ENCODE data around the gene CYBC1.
"Not testable (repeated sequence)": the region's sequence is repeated elsewhere in the genome, so short reads cannot be mapped to it uniquely, and the experiment has no call there.

The CYBC1 gene

DNA sequence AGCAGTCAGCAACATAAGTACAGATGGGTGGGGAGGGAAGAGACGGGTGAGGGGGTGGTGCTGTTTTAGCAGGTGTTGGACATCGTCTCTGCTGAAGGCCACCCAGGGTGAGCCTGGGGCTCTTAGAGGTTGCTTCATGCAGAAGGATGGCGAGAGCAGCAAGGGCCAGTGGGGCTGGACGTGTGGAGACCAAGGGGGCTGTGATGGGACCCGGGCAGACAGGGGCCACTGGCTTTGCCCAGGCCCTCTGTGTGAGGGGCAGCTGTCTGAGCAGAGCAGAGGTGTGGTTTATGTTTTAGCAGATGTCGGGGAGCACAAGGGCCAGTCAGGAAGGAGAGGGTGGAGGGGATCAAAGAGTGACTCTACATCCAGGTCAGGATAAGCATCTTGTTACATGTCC is 12.8 kb upstream of the CYBC1 start:
- DNase-seq (ENCODE audit: low spot score): no peak
- WGBS, 2 donors (ENCODE audit: extremely low coverage in 2 of 2, insufficient read length in 2 of 2, insufficient replicate concordance in 1 of 2): no CpG with 5 or more reads among the region's 6 CpGs

GRCh38 chr17:82461827-82462524 is 11.4 kb upstream of the CYBC1 start:
- H2BK5ac ChIP-seq (ENCODE audit: low read length): no peak overlapping the region
- no peak overlapping the region for H2AFZ ChIP-seq (ENCODE audit: low read length)
- WGBS, 2 donors (ENCODE audit: extremely low coverage in 2 of 2, insufficient read length in 2 of 2, insufficient replicate concordance in 1 of 2): no CpG with 5 or more reads among the region's 10 CpGs
- no peak overlapping the region for H4K91ac ChIP-seq (ENCODE audit: low read depth, low read length, poor library complexity)
- no peak overlapping the region for H2BK120ac ChIP-seq (ENCODE audit: low read depth, low read length)
- H2BK12ac ChIP-seq (ENCODE audit: low read length): peak overlapping the region; percentile 36
- H3K4me1 ChIP-seq (ENCODE audit: control insufficient read depth in 2 of 2, insufficient read depth in 1 of 2, low read depth in 1 of 2, low read length in 2 of 2): peaks cover 2 to 6% of the 10 kb centered on the region in 2 donors
- H3K79me1 ChIP-seq (ENCODE audit: low read depth, low read length): peaks cover 14% of the 10 kb centered on the region
- no peak overlapping the region for H3K9ac ChIP-seq (ENCODE audit: low read depth, low read length, poor library complexity)
- no peaks in the 10 kb centered on the region for H3K27me3 ChIP-seq (ENCODE audit: control insufficient read depth in 3 of 3, insufficient read depth in 3 of 3, low read depth in 1 of 3, low read length in 3 of 3)
- no peak overlapping the region for H3K27ac ChIP-seq (replicated peaks; ENCODE audit: low read length)
- no peak overlapping the region for H3K4ac ChIP-seq (ENCODE audit: low read length)
- H3K36me3 ChIP-seq (replicated peaks in 1 of 2; ENCODE audit: control insufficient read depth in 2 of 2, insufficient read depth in 2 of 2, low read length in 2 of 2): peaks cover 50 to 71% of the 10 kb centered on the region in 2 donors
- H3K4me3 ChIP-seq (ENCODE audit: low read length in 2 of 2): no peak overlapping the region
- H3K4me2 ChIP-seq (ENCODE audit: insufficient read depth, low read length, poor library complexity, severe bottlenecking): no peak overlapping the region
- no peak overlapping the region for H3K14ac ChIP-seq (ENCODE audit: low read length)
- no peak overlapping the region for H4K8ac ChIP-seq (ENCODE audit: low read depth, low read length)
- H3K18ac ChIP-seq (ENCODE audit: low read length): no peak overlapping the region
- H3K23ac ChIP-seq (ENCODE audit: low read depth, low read length, poor library complexity): no peak overlapping the region
- H2AK5ac ChIP-seq (ENCODE audit: low read depth, low read length): no peak overlapping the region
- no peak for DNase-seq (ENCODE audit: low spot score)
- H3K9me3 ChIP-seq (replicated peaks in 1 of 2; ENCODE audit: control insufficient read depth in 2 of 2, insufficient read depth in 1 of 2, low read depth in 1 of 2, low read length in 2 of 2): no peaks in the 10 kb centered on the region
- no peak overlapping the region for H2BK15ac ChIP-seq (ENCODE audit: low read length)

More for the DNA sequence above, 12.8 kb upstream of the CYBC1 start:
- Histone ChIP-seq H3K27ac (replicated peaks; ENCODE audit: low read length) (no peak overlapping the region), H3K27me3 (ENCODE audit: control insufficient read depth in 3 of 3, insufficient read depth in 3 of 3, low read depth in 1 of 3, low read length in 3 of 3) (no peaks in the 10 kb centered on the region), H3K79me1 (ENCODE audit: low read depth, low read length) (peaks cover 14% of the 10 kb centered on the region), H3K4me1 (ENCODE audit: control insufficient read depth in 2 of 2, insufficient read depth in 1 of 2, low read depth in 1 of 2, low read length in 2 of 2) (no peaks in the 10 kb centered on the region), H3K4me2 (ENCODE audit: insufficient read depth, low read length, poor library complexity, severe bottlenecking) (no peak overlapping the region), H3K9me3 (replicated peaks in 1 of 2; ENCODE audit: control insufficient read depth in 2 of 2, insufficient read depth in 1 of 2, low read depth in 1 of 2, low read length in 2 of 2) (no peaks in the 10 kb centered on the region), H2BK120ac (ENCODE audit: low read depth, low read length) (peak overlapping the region; percentile 81), H3K14ac (ENCODE audit: low read length) (no peak overlapping the region), H2BK5ac (ENCODE audit: low read length) (no peak overlapping the region), H2AFZ (ENCODE audit: low read length) (no peak overlapping the region), H2BK12ac (ENCODE audit: low read length) (no peak overlapping the region), H2AK5ac (ENCODE audit: low read depth, low read length) (no peak overlapping the region), H3K23ac (ENCODE audit: low read depth, low read length, poor library complexity) (no peak overlapping the region), H3K9ac (ENCODE audit: low read depth, low read length, poor library complexity) (no peak overlapping the region), H2BK15ac (ENCODE audit: low read length) (no peak overlapping the region), H4K8ac (ENCODE audit: low read depth, low read length) (no peak overlapping the region), H3K18ac (ENCODE audit: low read length) (no peak overlapping the region), H3K4ac (ENCODE audit: low read length) (no peak overlapping the region), H4K91ac (ENCODE audit: low read depth, low read length, poor library complexity) (no peak overlapping the region), H3K4me3 (ENCODE audit: low read length in 2 of 2) (no peak overlapping the region), H3K36me3 (replicated peaks in 1 of 2; ENCODE audit: control insufficient read depth in 2 of 2, insufficient read depth in 2 of 2, low read length in 2 of 2) (peaks cover 51 to 85% of the 10 kb centered on the region in 2 donors)

GRCh38 chr17:82459936-82460335 is 9.4 kb upstream of the CYBC1 start:
- H3K23ac ChIP-seq (ENCODE audit: low read depth, low read length, poor library complexity); DNase-seq (ENCODE audit: low spot score); H2AK5ac ChIP-seq (ENCODE audit: low read depth, low read length); H3K18ac ChIP-seq (ENCODE audit: low read length); H2BK12ac ChIP-seq (ENCODE audit: low read length); H3K9me3 ChIP-seq (replicated peaks in 1 of 2; ENCODE audit: control insufficient read depth in 2 of 2, insufficient read depth in 1 of 2, low read depth in 1 of 2, low read length in 2 of 2); H2BK5ac ChIP-seq (ENCODE audit: low read length); H3K14ac ChIP-seq (ENCODE audit: low read length); H4K8ac ChIP-seq (ENCODE audit: low read depth, low read length); H2BK15ac ChIP-seq (ENCODE audit: low read length); H3K9ac ChIP-seq (ENCODE audit: low read depth, low read length, poor library complexity); H3K27me3 ChIP-seq (ENCODE audit: control insufficient read depth in 3 of 3, insufficient read depth in 3 of 3, low read depth in 1 of 3, low read length in 3 of 3); H3K4me1 ChIP-seq (ENCODE audit: control insufficient read depth in 2 of 2, insufficient read depth in 1 of 2, low read depth in 1 of 2, low read length in 2 of 2); H2BK120ac ChIP-seq (ENCODE audit: low read depth, low read length); H3K4ac ChIP-seq (ENCODE audit: low read length); H4K91ac ChIP-seq (ENCODE audit: low read depth, low read length, poor library complexity); H3K27ac ChIP-seq (replicated peaks; ENCODE audit: low read length); H3K4me2 ChIP-seq (ENCODE audit: insufficient read depth, low read length, poor library complexity, severe bottlenecking); H2AFZ ChIP-seq (ENCODE audit: low read length): not testable (repeated sequence)
- Histone ChIP-seq H3K36me3 (replicated peaks in 1 of 2; ENCODE audit: control insufficient read depth in 2 of 2, insufficient read depth in 2 of 2, low read length in 2 of 2) (peaks cover 39 to 51% of the 10 kb centered on the region in 2 donors), H3K4me3 (ENCODE audit: low read length in 2 of 2) (peak overlapping the region in 1 of 2 donors; percentile 94), H3K79me1 (ENCODE audit: low read depth, low read length) (peaks cover 14% of the 10 kb centered on the region)
- no CpG with 5 or more reads among the region's 9 CpGs for WGBS, 2 donors (ENCODE audit: extremely low coverage in 2 of 2, insufficient read length in 2 of 2, insufficient replicate concordance in 1 of 2)

- H3K23ac ChIP-seq (ENCODE audit: low read depth, low read length, poor library complexity): peak overlapping the region; percentile 98
- no CpG with 5 or more reads among the region's 62 CpGs for WGBS, 2 donors (ENCODE audit: extremely low coverage in 2 of 2, insufficient read length in 2 of 2, insufficient replicate concordance in 1 of 2)
- H3K9me3 ChIP-seq (replicated peaks in 1 of 2; ENCODE audit: control insufficient read depth in 2 of 2, insufficient read depth in 1 of 2, low read depth in 1 of 2, low read length in 2 of 2): no peaks in the 10 kb centered on the region
- peak overlapping the region; percentile 91 for H2AK5ac ChIP-seq (ENCODE audit: low read depth, low read length)
- no peaks in the 10 kb centered on the region for H3K27me3 ChIP-seq (ENCODE audit: control insufficient read depth in 3 of 3, insufficient read depth in 3 of 3, low read depth in 1 of 3, low read length in 3 of 3)
- H3K27ac ChIP-seq (replicated peaks; ENCODE audit: low read length): peak overlapping the region; percentile 73
- H2AFZ ChIP-seq (ENCODE audit: low read length): peak overlapping the region; percentile 90
- H3K4me1 ChIP-seq (ENCODE audit: control insufficient read depth in 2 of 2, insufficient read depth in 1 of 2, low read depth in 1 of 2, low read length in 2 of 2): peaks cover 2 to 6% of the 10 kb centered on the region in 2 donors
- H3K36me3 ChIP-seq (replicated peaks in 1 of 2; ENCODE audit: control insufficient read depth in 2 of 2, insufficient read depth in 2 of 2, low read length in 2 of 2): peaks cover 32 to 41% of the 10 kb centered on the region in 2 donors
- peak overlapping the region; percentile 55 for H2BK15ac ChIP-seq (ENCODE audit: low read length)
- no peak for DNase-seq (ENCODE audit: low spot score)
- H3K9ac ChIP-seq (ENCODE audit: low read depth, low read length, poor library complexity): peak overlapping the region; percentile 91
- no peak overlapping the region for H4K91ac ChIP-seq (ENCODE audit: low read depth, low read length, poor library complexity)
- H3K14ac ChIP-seq (ENCODE audit: low read length): peak overlapping the region; percentile 84
- H2BK120ac ChIP-seq (ENCODE audit: low read depth, low read length): no peak overlapping the region
- H3K4me3 ChIP-seq (ENCODE audit: low read length in 2 of 2): peak overlapping the region; percentile 94 to 95
- H3K4ac ChIP-seq (ENCODE audit: low read length): no peak overlapping the region
- H3K4me2 ChIP-seq (ENCODE audit: insufficient read depth, low read length, poor library complexity, severe bottlenecking): peak overlapping the region; percentile 83
- no peak overlapping the region for H2BK12ac ChIP-seq (ENCODE audit: low read length)
- H2BK5ac ChIP-seq (ENCODE audit: low read length): no peak overlapping the region
- peak overlapping the region; percentile 97 for H3K18ac ChIP-seq (ENCODE audit: low read length)
- H4K8ac ChIP-seq (ENCODE audit: low read depth, low read length): no peak overlapping the region
- peaks cover 14% of the 10 kb centered on the region for H3K79me1 ChIP-seq (ENCODE audit: low read depth, low read length)
Observed at GRCh38 chr17:82458885-82459424, 8.4 kb upstream of the CYBC1 start.

All from neuronal stem cell (in vitro differentiated cells).